ENCODE data around the gene CNGA2.

- TF ChIP-seq CTCF (IDR thresholded peaks at IDR 0.05) (no peak), POLR2AphosphoS5 (IDR thresholded peaks at IDR 0.05) (no peak)
Measured at GRCh38 chrX:151736685-151737084, 2.1 kb downstream of the CNGA2 start.

All from gastroesophageal sphincter (tissue), 3 donors.